ENCODE results near the gene CHAD.

- no peak for TF ChIP-seq EZH2phosphoT487 (conservative IDR thresholded peaks at IDR 0.05; ENCODE audit: low read length)
- TF ChIP-seq CTCF (IDR thresholded peaks at IDR 0.05; ENCODE audit: insufficient read depth, low read length, poor library complexity, severe bottlenecking), result no peak
Observed at GRCh38 chr17:50481648-50482047, 13.0 kb upstream of the CHAD start.

Measured in SU-DHL-6 (cell line).